Measurements from ENCODE around the gene RELB. TPM values are rescaled to one million over a fixed set of nuclear protein-coding genes. Genes with fewer than 3 reads are reported as not detected.
A peak's percentile ranks its signal among the peaks of the same experiment; 100 is the strongest.

The RELB gene
- total and polyA plus RNA-seq, 9 of the 15 experiments (the other 6 are each of a cell fraction or from before 2014, with no cell fraction given), result 0.15 to 1.1 (median 0.28) TPM; not detected in 2

DNA sequence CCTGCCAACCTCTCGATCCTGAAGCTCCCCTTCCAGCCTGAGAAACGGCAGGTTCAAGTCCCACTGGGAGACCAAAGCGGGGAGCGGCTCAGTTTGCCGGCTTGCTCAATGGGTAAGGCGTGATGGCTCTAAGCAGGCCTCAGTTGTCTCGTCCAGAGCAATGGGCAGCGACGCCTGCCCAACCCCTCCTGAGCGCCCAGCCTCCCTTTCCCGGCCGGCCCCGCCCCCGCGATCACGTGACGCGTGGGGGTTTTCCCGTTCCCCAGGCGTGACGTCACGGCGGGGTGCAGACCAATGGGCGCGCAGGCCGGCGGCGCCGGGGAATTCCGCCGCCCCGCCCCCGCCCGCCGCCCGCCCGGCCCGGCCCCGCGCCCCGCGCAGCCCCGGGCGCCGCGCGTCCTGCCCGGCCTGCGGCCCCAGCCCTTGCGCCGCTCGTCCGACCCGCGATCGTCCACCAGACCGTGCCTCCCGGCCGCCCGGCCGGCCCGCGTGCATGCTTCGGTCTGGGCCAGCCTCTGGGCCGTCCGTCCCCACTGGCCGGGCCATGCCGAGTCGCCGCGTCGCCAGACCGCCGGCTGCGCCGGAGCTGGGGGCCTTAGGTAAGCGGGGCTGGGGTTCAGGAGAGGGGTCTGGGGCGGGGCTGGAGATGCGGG lies at the start of gene RELB (continued):
- TF ChIP-seq TAF1 (IDR thresholded peaks at IDR 0.05; ENCODE audit: control insufficient read depth, extremely low read depth, insufficient read depth, low read length, severe bottlenecking) (no peak), ZNF232 (CRISPR knock-in tag; IDR thresholded peaks at IDR 0.05) (no peak), GATAD2A (IDR thresholded peaks at IDR 0.05) (no peak), TCF7L2 (IDR thresholded peaks at IDR 0.05; ENCODE audit: low read depth, low read length) (no peak), CEBPB (tag; IDR thresholded peaks at IDR 0.05) (no peak), ZFPM2 (CRISPR knock-in tag; IDR thresholded peaks at IDR 0.05) (no peak), ZNF316 (IDR thresholded peaks at IDR 0.05) (no peak), ZNF41 (CRISPR knock-in tag; conservative IDR thresholded peaks at IDR 0.05) (no peak), ZBTB1 (CRISPR knock-in tag; IDR thresholded peaks at IDR 0.05; ENCODE audit: borderline replicate concordance, low read depth) (no peak), TEAD2 (tag; IDR thresholded peaks at IDR 0.05) (no peak), FOXM1 (IDR thresholded peaks at IDR 0.05; ENCODE audit: low read depth) (no peak), FOXM1 (CRISPR knock-in tag; IDR thresholded peaks at IDR 0.05; ENCODE audit: low read depth) (no peak), ZZZ3 (IDR thresholded peaks at IDR 0.05) (no peak), RFX1 (IDR thresholded peaks at IDR 0.05) (no peak), RBM25 (IDR thresholded peaks at IDR 0.05; ENCODE audit: low read depth, low read length, severe bottlenecking) (peak; percentile 60), XRCC3 (IDR thresholded peaks at IDR 0.05) (no peak), ZNF121 (CRISPR knock-in tag; conservative IDR thresholded peaks at IDR 0.05) (no peak), MECOM (CRISPR knock-in tag; IDR thresholded peaks at IDR 0.05) (no peak), DDX20 (tag; IDR thresholded peaks at IDR 0.05; ENCODE audit: low read depth) (no peak), POLR2A (conservative IDR thresholded peaks at IDR 0.05) (no peak), ZNF175 (CRISPR knock-in tag; IDR thresholded peaks at IDR 0.05; ENCODE audit: low read depth) (no peak), CBX5 (IDR thresholded peaks at IDR 0.05; ENCODE audit: borderline replicate concordance, low read depth) (no peak), LCOR (CRISPR knock-in tag; IDR thresholded peaks at IDR 0.05) (no peak)
- TF ChIP-seq, protein P1, sequence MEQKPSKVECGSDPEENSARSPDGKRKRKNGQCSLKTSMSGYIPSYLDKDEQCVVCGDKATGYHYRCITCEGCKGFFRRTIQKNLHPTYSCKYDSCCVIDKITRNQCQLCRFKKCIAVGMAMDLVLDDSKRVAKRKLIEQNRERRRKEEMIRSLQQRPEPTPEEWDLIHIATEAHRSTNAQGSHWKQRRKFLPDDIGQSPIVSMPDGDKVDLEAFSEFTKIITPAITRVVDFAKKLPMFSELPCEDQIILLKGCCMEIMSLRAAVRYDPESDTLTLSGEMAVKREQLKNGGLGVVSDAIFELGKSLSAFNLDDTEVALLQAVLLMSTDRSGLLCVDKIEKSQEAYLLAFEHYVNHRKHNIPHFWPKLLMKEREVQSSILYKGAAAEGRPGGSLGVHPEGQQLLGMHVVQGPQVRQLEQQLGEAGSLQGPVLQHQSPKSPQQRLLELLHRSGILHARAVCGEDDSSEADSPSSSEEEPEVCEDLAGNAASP (IDR thresholded peaks at IDR 0.05), result no peak
- TF ChIP-seq, protein P2, sequence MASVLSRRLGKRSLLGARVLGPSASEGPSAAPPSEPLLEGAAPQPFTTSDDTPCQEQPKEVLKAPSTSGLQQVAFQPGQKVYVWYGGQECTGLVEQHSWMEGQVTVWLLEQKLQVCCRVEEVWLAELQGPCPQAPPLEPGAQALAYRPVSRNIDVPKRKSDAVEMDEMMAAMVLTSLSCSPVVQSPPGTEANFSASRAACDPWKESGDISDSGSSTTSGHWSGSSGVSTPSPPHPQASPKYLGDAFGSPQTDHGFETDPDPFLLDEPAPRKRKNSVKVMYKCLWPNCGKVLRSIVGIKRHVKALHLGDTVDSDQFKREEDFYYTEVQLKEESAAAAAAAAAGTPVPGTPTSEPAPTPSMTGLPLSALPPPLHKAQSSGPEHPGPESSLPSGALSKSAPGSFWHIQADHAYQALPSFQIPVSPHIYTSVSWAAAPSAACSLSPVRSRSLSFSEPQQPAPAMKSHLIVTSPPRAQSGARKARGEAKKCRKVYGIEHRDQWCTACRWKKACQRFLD (CRISPR knock-in tag; IDR thresholded peaks at IDR 0.05), result no peak; the same call in 1 of the 2 replicates
- TF ChIP-seq, protein P3, sequence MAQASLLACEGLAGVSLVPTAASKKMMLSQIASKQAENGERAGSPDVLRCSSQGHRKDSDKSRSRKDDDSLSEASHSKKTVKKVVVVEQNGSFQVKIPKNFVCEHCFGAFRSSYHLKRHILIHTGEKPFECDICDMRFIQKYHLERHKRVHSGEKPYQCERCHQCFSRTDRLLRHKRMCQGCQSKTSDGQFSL (CRISPR knock-in tag; IDR thresholded peaks at IDR 0.05), result no peak
- TF ChIP-seq, protein P3 (tag; IDR thresholded peaks at IDR 0.05), result no peak

All from K562 (cell line).